Measurements from ENCODE around the gene CRYGC. TPM values are rescaled to one million over a fixed set of nuclear protein-coding genes. Genes with fewer than 3 reads are reported as not detected.
A peak's percentile ranks its signal among the peaks of the same experiment; 100 is the strongest.

Gene CRYGC, protein sequence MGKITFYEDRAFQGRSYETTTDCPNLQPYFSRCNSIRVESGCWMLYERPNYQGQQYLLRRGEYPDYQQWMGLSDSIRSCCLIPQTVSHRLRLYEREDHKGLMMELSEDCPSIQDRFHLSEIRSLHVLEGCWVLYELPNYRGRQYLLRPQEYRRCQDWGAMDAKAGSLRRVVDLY
- total RNA-seq = not detected
- under 1 TPM in 1 of 2 donors, not detected in 1; 0.44 TPM for polyA plus RNA-seq (ENCODE audit: insufficient read length in 2 of 2)
- long read RNA-seq, donor 1 = 0 reads
- long read RNA-seq, donor 2 = 0 reads
- long read RNA-seq, donor 3 = 0 reads
- long read RNA-seq, donor 4 = 0 reads

DNA sequence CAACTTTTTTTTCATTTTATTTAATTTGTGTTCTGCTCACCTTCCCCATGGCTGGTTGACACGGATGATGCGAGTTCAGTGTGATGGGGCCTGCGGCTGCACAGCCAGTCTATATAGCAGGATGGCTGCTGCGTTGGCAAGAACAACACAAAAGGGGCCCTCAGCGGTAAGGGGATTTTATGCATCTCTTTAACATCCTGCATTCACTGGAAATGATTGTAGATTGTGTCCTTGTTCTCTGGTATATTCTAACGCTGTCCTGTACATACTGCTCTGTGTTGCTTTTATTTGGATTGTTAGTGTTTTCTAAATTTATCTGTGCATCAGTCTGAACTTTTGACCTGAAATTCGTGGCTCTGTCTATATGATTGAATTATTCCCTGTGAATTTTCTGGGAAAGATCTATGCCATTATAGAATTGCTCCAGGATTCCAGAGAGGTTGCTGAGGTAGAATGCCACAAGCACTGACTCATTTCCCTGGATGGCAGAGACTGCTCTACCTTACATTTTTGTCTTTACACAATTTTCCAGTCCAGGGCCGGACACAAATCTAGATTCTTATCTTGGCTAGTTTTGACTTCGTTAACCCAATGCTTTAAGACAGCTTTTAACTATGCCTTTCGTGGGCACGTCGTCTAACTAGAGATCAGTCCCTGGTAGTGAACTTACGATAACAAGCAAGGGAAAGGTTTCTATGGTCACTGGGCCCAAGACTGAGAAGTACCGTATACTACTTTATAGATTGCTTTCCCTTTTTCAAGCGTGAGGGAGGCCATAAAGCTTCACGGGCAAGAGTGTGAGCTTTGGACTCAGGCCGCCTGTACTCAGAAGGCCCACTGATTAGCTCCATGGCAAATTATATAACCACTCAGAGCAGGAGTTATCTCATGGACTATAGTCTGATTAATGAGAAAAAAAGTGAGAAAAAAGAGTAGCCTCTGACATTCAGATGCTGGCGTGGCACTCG, at the start of gene CRYGC:
Gene CRYGC (minus strand): TSS at position 85 of the 968 bp plus-strand sequence. CDS start 36 bp downstream, at position 49.
- H3K4me1 ChIP-seq (ENCODE audit: control insufficient read depth, insufficient read depth, low read length) = no peaks in the 10 kb centered on the region
- H3K36me3 ChIP-seq (ENCODE audit: control insufficient read depth, insufficient read depth, low read length) = no peaks in the 10 kb centered on the region
- H3K4me3 ChIP-seq (ENCODE audit: low read depth, low read length) = no peak within 1 kb of the TSS
- no peaks in the 10 kb centered on the region for H3K9me3 ChIP-seq (ENCODE audit: control insufficient read depth, insufficient read depth, low read length)
- WGBS (ENCODE audit: insufficient coverage) = 77% methylated on average over 10 of the region's 19 CpGs
- DNase-seq (ENCODE audit: low read depth in 4 of 6, low spot score in 6 of 6) = peak in 1 of 6 donors; percentile 42
- H3K27ac ChIP-seq (ENCODE audit: low read depth, low read length) = no peak within 1 kb of the TSS
- no peaks in the 10 kb centered on the region for H3K27me3 ChIP-seq (ENCODE audit: control insufficient read depth, insufficient read depth, low read length)

DNA sequence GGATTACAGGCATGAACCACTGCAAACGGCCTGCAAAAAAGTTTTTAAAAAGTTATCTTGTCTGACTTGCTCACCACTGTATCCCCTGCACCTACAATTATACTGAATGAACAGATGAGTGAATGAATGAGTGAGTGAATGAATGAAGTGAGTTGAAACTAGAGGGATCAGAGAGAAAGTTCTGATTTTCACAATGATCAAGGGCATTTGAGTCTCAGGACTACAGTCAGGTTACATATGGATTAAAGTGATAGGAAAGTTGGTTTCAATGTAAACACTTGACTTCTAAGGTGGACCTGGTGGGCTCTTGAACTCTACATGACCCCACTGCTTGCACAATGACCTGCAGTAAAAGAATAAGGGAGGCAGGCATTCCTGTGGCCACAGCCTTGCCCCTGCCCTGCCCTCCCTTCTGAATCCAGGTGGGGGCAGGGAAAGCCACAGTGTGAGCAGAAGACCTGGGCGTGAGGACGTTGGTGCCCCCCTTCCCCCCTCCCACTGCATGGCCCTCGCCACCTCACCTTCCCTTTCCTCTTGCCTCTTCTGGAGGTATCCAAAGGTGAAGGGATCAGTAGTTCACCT, 49.5 kb upstream of the CRYGC start:
- WGBS (ENCODE audit: insufficient coverage) = no CpG with 5 or more reads among the region's 4 CpGs
- H3K9me3 ChIP-seq (ENCODE audit: control insufficient read depth, insufficient read depth, low read length) = no peaks in the 10 kb centered on the region
- peaks cover 2% of the 10 kb centered on the region for H3K36me3 ChIP-seq (ENCODE audit: control insufficient read depth, insufficient read depth, low read length)
- no peak overlapping the region for H3K4me3 ChIP-seq (ENCODE audit: low read depth, low read length)
- no peak overlapping the region for H3K27ac ChIP-seq (ENCODE audit: low read depth, low read length)
- peaks cover 17% of the 10 kb centered on the region for H3K4me1 ChIP-seq (ENCODE audit: control insufficient read depth, insufficient read depth, low read length)
- DNase-seq (ENCODE audit: low read depth in 4 of 6, low spot score in 6 of 6) = no peak
- no peaks in the 10 kb centered on the region for H3K27me3 ChIP-seq (ENCODE audit: control insufficient read depth, insufficient read depth, low read length)

DNA sequence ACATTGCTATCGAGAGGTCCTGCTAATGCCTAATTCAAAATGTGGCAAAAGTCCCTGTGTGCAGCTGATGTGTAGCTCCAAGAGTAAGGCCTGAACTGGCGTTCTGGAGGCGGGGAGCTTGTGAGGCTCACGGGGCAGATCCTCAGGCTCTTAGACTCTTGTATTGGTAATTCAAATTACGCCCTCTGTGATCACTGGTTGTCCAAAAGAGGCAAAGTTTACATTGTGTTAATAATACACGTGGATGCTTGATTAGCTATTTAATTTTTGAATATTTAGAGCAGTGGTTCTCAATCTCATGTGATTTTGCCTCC, 46.2 kb upstream of the CRYGC start:
- 50% methylated on average over 3 of the region's 6 CpGs for WGBS (ENCODE audit: insufficient coverage)
- no peak overlapping the region for H3K4me3 ChIP-seq (ENCODE audit: low read depth, low read length)
- DNase-seq (ENCODE audit: low read depth in 4 of 6, low spot score in 6 of 6) = peak in 2 of 6 donors; percentile 41 to 44
- H3K27ac ChIP-seq (ENCODE audit: low read depth, low read length) = peak overlapping the region; percentile 22
- H3K9me3 ChIP-seq (ENCODE audit: control insufficient read depth, insufficient read depth, low read length) = no peaks in the 10 kb centered on the region
- peaks cover 4% of the 10 kb centered on the region for H3K36me3 ChIP-seq (ENCODE audit: control insufficient read depth, insufficient read depth, low read length)
- H3K4me1 ChIP-seq (ENCODE audit: control insufficient read depth, insufficient read depth, low read length) = peaks cover 10% of the 10 kb centered on the region
- H3K27me3 ChIP-seq (ENCODE audit: control insufficient read depth, insufficient read depth, low read length) = no peaks in the 10 kb centered on the region

DNA sequence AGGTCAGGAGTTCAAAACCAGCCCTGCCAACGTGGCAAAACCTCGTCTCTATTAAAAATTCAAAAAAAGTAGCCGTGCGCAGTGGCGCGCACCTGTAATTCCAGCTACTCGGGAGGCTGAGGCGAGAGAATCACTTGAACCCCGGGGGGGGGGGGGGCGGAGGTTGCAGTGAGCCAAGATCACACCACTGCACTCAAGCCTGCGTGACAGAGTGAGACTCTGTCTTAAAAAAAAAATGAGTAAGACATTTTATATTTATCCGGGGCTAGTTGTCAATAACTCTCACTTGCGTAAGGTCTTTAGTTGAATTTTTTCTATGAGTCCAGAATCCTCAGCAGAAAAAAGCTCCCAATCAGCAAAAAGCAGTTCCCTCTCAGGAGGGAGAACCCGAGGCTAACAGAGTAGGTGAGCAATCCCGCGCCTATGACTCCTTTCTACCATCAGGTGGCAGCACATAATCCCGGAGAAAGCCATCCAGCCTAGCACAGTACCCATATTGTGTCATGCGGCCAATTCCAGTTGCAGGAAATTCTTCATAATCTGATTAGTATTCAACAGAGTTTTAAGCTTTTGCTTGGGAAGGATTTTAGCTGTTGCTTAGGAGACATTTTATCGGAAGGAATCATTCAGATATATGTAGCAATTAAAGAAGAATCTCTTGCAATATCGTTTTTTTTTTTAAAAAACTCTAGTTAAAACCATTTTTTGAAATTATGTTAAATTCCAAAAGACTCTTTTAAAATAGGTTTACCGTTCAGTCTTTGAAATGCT, 45.6 kb upstream of the CRYGC start:
- WGBS (ENCODE audit: insufficient coverage) = no CpG with 5 or more reads among the region's 21 CpGs
- no peaks in the 10 kb centered on the region for H3K27me3 ChIP-seq (ENCODE audit: control insufficient read depth, insufficient read depth, low read length)

DNA sequence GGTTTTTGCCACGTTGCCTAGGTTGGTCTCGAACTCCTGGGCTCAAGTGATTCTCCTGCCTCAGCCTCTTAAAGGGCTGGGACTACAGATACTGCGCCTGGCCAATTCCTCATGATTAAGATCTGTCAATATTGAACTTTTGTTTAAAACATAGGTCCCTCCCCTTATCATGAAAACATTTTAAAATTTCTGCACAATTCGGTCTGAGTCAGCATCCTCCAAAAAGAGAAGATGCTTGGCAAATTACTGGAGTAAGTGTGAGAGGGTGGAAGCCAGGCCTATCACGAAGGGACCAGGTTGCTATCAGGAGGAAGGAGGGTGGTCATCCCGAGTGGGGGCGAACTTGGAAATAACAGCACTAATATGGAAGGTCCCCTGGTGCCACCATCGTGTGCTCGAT, 44.5 kb upstream of the CRYGC start:
- WGBS (ENCODE audit: insufficient coverage) = 95% methylated on average over 4 of the region's 9 CpGs
- Histone ChIP-seq H3K36me3 (ENCODE audit: control insufficient read depth, insufficient read depth, low read length) (peaks cover 2% of the 10 kb centered on the region), H3K27me3 (ENCODE audit: control insufficient read depth, insufficient read depth, low read length) (no peaks in the 10 kb centered on the region), H3K4me1 (ENCODE audit: control insufficient read depth, insufficient read depth, low read length) (peaks cover 10% of the 10 kb centered on the region), H3K27ac (ENCODE audit: low read depth, low read length) (no peak overlapping the region), H3K9me3 (ENCODE audit: control insufficient read depth, insufficient read depth, low read length) (no peaks in the 10 kb centered on the region), H3K4me3 (ENCODE audit: low read depth, low read length) (no peak overlapping the region)
- DNase-seq (ENCODE audit: low read depth in 4 of 6, low spot score in 6 of 6) = no peak

More for the DNA sequence above, 45.6 kb upstream of the CRYGC start:
- Histone ChIP-seq H3K36me3 (ENCODE audit: control insufficient read depth, insufficient read depth, low read length) (peaks cover 4% of the 10 kb centered on the region), H3K4me3 (ENCODE audit: low read depth, low read length) (no peak overlapping the region), H3K4me1 (ENCODE audit: control insufficient read depth, insufficient read depth, low read length) (peaks cover 10% of the 10 kb centered on the region), H3K9me3 (ENCODE audit: control insufficient read depth, insufficient read depth, low read length) (no peaks in the 10 kb centered on the region), H3K27ac (ENCODE audit: low read depth, low read length) (peak overlapping the region; percentile 22)
- DNase-seq (ENCODE audit: low read depth in 4 of 6, low spot score in 6 of 6) = peak in 5 of 6 donors; percentile 70 to 97 (median 82)

DNA sequence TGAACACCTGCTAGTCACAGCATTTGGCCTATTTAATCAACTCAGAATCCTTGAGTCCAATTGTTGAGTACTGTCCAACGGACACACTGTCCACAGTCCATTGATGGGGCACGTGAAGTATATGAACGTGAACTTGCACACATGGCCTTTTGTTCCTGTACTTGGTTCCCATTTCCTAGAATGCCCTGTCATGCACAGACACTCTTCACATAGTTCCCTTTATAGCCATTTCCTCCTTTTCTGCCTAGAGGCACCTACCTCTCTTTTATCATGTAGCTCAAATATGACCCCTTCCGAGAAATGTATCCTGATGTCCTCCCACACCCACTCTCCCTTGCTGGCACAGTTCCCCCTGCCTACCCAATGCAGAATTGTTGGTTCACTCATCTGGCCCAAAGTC, 42.5 kb upstream of the CRYGC start:
- WGBS (ENCODE audit: insufficient coverage) = 79% methylated on average over 4 of the region's 4 CpGs
- no peak overlapping the region for H3K27ac ChIP-seq (ENCODE audit: low read depth, low read length)
- no peaks in the 10 kb centered on the region for H3K9me3 ChIP-seq (ENCODE audit: control insufficient read depth, insufficient read depth, low read length)
- H3K4me1 ChIP-seq (ENCODE audit: control insufficient read depth, insufficient read depth, low read length) = peaks cover 10% of the 10 kb centered on the region
- DNase-seq (ENCODE audit: low read depth in 4 of 6, low spot score in 6 of 6) = no peak
- H3K27me3 ChIP-seq (ENCODE audit: control insufficient read depth, insufficient read depth, low read length) = no peaks in the 10 kb centered on the region
- H3K4me3 ChIP-seq (ENCODE audit: low read depth, low read length) = no peak overlapping the region
- H3K36me3 ChIP-seq (ENCODE audit: control insufficient read depth, insufficient read depth, low read length) = peaks cover 2% of the 10 kb centered on the region

DNA sequence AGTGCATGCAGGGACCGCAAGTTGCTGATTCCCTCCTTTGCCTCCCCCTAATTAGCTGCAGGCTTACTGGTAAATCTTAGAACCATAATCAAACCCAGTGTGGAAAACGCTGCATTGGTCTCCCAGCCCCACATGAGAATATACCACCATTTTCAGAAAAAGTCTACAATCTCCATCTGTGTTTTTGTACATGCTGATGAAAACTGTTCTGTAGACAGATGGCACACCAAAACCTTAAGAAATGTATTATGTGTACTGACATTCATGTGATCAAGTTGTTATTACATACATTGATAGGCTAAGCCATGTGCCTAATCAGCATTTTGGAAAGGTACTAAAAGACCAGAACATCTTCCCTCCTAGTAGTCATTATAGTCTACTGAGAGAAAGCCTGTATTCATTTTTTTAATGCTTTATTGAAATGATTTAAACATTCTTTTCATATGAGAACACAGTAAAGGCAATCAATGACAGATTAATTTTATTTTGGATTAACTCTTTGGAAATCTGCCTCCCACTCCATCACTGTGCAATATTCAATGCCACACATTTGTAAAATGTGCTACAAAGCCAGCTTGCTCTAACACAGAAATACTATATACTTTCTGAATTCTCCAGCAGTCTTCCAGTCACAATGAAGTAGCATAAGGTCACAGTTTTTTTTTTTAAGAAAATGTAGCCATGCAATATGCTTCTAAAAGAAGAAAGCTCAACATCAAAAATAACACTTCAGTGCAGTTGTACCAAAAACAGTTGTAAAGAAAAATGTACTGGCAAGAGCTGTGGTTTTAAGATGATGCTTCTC, 35.5 kb upstream of the CRYGC start:
- WGBS (ENCODE audit: insufficient coverage) = 83% methylated on average over 1 of the region's 2 CpGs
- no peak overlapping the region for H3K27ac ChIP-seq (ENCODE audit: low read depth, low read length)
- no peaks in the 10 kb centered on the region for H3K4me1 ChIP-seq (ENCODE audit: control insufficient read depth, insufficient read depth, low read length)
- no peak overlapping the region for H3K4me3 ChIP-seq (ENCODE audit: low read depth, low read length)
- H3K9me3 ChIP-seq (ENCODE audit: control insufficient read depth, insufficient read depth, low read length) = no peaks in the 10 kb centered on the region
- no peaks in the 10 kb centered on the region for H3K27me3 ChIP-seq (ENCODE audit: control insufficient read depth, insufficient read depth, low read length)
- H3K36me3 ChIP-seq (ENCODE audit: control insufficient read depth, insufficient read depth, low read length) = peaks cover 3% of the 10 kb centered on the region
- DNase-seq (ENCODE audit: low read depth in 4 of 6, low spot score in 6 of 6) = peak in 1 of 6 donors; percentile 80

DNA sequence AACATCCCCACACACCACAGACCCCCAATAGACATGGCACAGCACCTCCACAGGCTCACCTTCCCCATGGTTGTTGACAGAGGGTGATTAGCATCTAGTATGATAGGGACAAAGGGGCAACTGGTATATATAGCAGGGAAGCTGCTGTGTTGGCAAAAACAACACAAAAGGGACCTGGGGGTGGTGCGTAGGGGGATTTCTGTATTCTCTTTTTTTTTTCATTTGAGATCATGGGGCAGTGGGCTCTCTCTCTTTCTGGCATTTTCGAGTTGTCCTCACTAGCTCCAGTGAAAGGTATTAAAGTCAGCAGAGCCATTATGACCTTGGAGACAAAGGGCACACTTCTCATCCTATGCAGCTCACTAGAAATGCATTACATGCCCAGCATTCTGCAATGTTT, 33.9 kb upstream of the CRYGC start, which contains the start of gene CRYGA:
Gene CRYGA (minus strand): TSS at position 101 of the 400 bp plus-strand sequence. CDS start 33 bp downstream, at position 68.
- H3K9me3 ChIP-seq (ENCODE audit: control insufficient read depth, insufficient read depth, low read length) = no peaks in the 10 kb centered on the region
- no peaks in the 10 kb centered on the region for H3K4me1 ChIP-seq (ENCODE audit: control insufficient read depth, insufficient read depth, low read length)
- WGBS (ENCODE audit: insufficient coverage) = 50% methylated on average over 1 of the region's 2 CpGs
- no peak within 1 kb of the TSS for H3K27ac ChIP-seq (ENCODE audit: low read depth, low read length)
- peaks cover 3% of the 10 kb centered on the region for H3K36me3 ChIP-seq (ENCODE audit: control insufficient read depth, insufficient read depth, low read length)
- H3K27me3 ChIP-seq (ENCODE audit: control insufficient read depth, insufficient read depth, low read length) = no peaks in the 10 kb centered on the region
- no peak for DNase-seq (ENCODE audit: low read depth in 4 of 6, low spot score in 6 of 6)
- H3K4me3 ChIP-seq (ENCODE audit: low read depth, low read length) = no peak within 1 kb of the TSS

Measured in spinal cord (tissue), 10 donors.